H1 (cell line): Measurements from ENCODE around the gene ZNF419. TPM values are rescaled to one million over a fixed set of nuclear protein-coding genes. Genes with fewer than 3 reads are reported as not detected.

Experiments used
- CTCF ChIA-PET: fragments of 300-600 bp; sonication (Branson Sonifier 250); formaldehyde crosslinking; loops from one replicate; lab custom pipeline; 2021; ENCODE audit not compliant: partially characterized antibody; lab: Charles Lee
- POLR2A ChIA-PET: fragments of 300-600 bp; sonication (Branson Sonifier 250); formaldehyde crosslinking; loops from one replicate; lab custom pipeline; 2021; ENCODE audit warnings: inconsistent platforms; ENCODE audit not compliant: partially characterized antibody; lab: Charles Lee
- DNase-seq, 2 experiments: peaks; one replicate each; pipeline versions ENCODE4 v3.0.0 to v3.0.0-alpha.2; 2010 to 2022; ENCODE audit warnings: low spot score in 2 of 2, low read depth in 1 of 2, mixed read lengths in 1 of 2
- FAIRE-seq: peaks from 2 replicates; lab custom pipeline; 2011; peaks lifted over from hg19 to GRCh38; lab: Jason Lieb, UNC
- H2AFZ ChIP-seq: 2 replicates; pipeline ENCODE4 v1.8.1; 2012; ENCODE audit warnings: low read length, inconsistent platforms
- H2AK5ac ChIP-seq: 2 replicates; pipeline ENCODE4 v1.6.1; 2013; ENCODE audit warnings: low read depth, low read length
- H2BK120ac ChIP-seq: replicated peaks from 2 replicates; pipeline ENCODE3; 2013; ENCODE audit warnings: low read depth, low read length, inconsistent platforms
- H2BK12ac ChIP-seq: 2 replicates; pipeline ENCODE4 v1.6.1; 2013; ENCODE audit warnings: low read depth, low read length
- H2BK15ac ChIP-seq: 2 replicates; pipeline ENCODE4 v1.6.1; 2013; ENCODE audit warnings: low read length
- H2BK20ac ChIP-seq: 2 replicates; pipeline ENCODE4 v1.6.1; 2013; ENCODE audit warnings: low read length
- H2BK5ac ChIP-seq: 2 replicates; pipeline ENCODE4 v1.6.1; 2013; ENCODE audit warnings: low read depth, low read length
- H3K14ac ChIP-seq: 2 replicates; pipeline ENCODE4 v1.6.1; 2013; ENCODE audit warnings: inconsistent platforms; ENCODE audit not compliant: insufficient read length
- H3K18ac ChIP-seq: 2 replicates; pipeline ENCODE4 v1.6.1; 2013; ENCODE audit warnings: low read length; ENCODE audit errors: extremely low read depth
- H3K23ac ChIP-seq: 2 replicates; pipeline ENCODE4 v1.6.1; 2013; ENCODE audit warnings: inconsistent platforms; ENCODE audit not compliant: insufficient read length
- H3K23me2 ChIP-seq: 2 replicates; pipeline ENCODE4 v1.6.1; 2013; ENCODE audit warnings: low read depth, low read length
- H3K27ac ChIP-seq: 2 replicates; pipeline ENCODE4 v1.6.1; 2011; ENCODE audit warnings: low read depth, low read length, inconsistent platforms
- H3K27me3 ChIP-seq, 4 experiments: replicated peaks in 1 of 4; 1 replicate in 1 of 4; 2 replicates in 3 of 4; pipeline versions ENCODE4 v1.6.1 to v1.8.1; 2011 to 2013; ENCODE audit warnings: low read length in 3 of 4, mild to moderate bottlenecking in 3 of 4, inconsistent platforms in 2 of 4, mixed read lengths in 2 of 4, moderate library complexity in 1 of 4; ENCODE audit not compliant: control insufficient read depth in 3 of 4, insufficient read depth in 3 of 4; ENCODE audit errors: extremely low read depth in 1 of 4
- H3K36me3 ChIP-seq, 4 experiments: 2 replicates each; pipeline versions ENCODE4 v1.6.1 to v1.8.1; 2011 to 2013; ENCODE audit warnings: mild to moderate bottlenecking in 4 of 4, low read length in 3 of 4, moderate library complexity in 2 of 4, control low read depth in 1 of 4, inconsistent platforms in 1 of 4; ENCODE audit not compliant: insufficient read depth in 4 of 4, control insufficient read depth in 2 of 4
- H3K4ac ChIP-seq: replicated peaks from 2 replicates; pipeline ENCODE3; 2013; ENCODE audit warnings: low read length, low read depth, mixed read lengths, inconsistent platforms; ENCODE audit not compliant: insufficient read length
- H3K4me1 ChIP-seq, 4 experiments: replicated peaks in 1 of 4; 1 replicate in 1 of 4; 2 replicates in 3 of 4; pipeline versions ENCODE4 v1.6.1 to v1.8.1; 2011 to 2013; ENCODE audit warnings: low read length in 3 of 4, inconsistent platforms in 2 of 4, mixed read lengths in 1 of 4; ENCODE audit not compliant: insufficient read depth in 4 of 4, control insufficient read depth in 3 of 4
- H3K4me2 ChIP-seq, 2 experiments: 2 replicates each; pipeline versions ENCODE4 v1.6.1 to v1.8.1; 2011 to 2013; ENCODE audit warnings: low read depth in 2 of 2, low read length in 2 of 2, control low read depth in 1 of 2, inconsistent platforms in 1 of 2, mild to moderate bottlenecking in 1 of 2; ENCODE audit not compliant: insufficient read depth in 1 of 2
- H3K4me3 ChIP-seq, 4 experiments: fragments of 200-600, 300-600 bp in 1 of 4; sonication (generic), shearing (Covaris generic), sonication (Bioruptor Twin) in 1 of 4; 2 replicates each; pipeline versions ENCODE4 v1.5.1 to v1.8.1; 2011 to 2016; ENCODE audit warnings: low read length in 4 of 4, low read depth in 3 of 4, control low read depth in 2 of 4, inconsistent platforms in 2 of 4, mild to moderate bottlenecking in 2 of 4, mixed read lengths in 1 of 4, moderate library complexity in 1 of 4; ENCODE audit not compliant: insufficient read depth in 2 of 4; ENCODE audit errors: extremely low read depth in 1 of 4
- H3K56ac ChIP-seq: replicated peaks from 2 replicates; pipeline ENCODE3; 2013; ENCODE audit warnings: low read depth, mild to moderate bottlenecking, mixed read lengths, low read length, inconsistent platforms; ENCODE audit not compliant: insufficient read length
- H3K79me1 ChIP-seq: 2 replicates; pipeline ENCODE4 v1.6.1; 2013; ENCODE audit warnings: low read depth, low read length, control low read depth
- H3K79me2 ChIP-seq, 2 experiments: 2 replicates each; pipeline versions ENCODE4 v1.6.1 to v1.8.1; 2012 to 2013; ENCODE audit warnings: low read length in 2 of 2, mild to moderate bottlenecking in 2 of 2, inconsistent platforms in 1 of 2; ENCODE audit not compliant: insufficient read depth in 2 of 2, control insufficient read depth in 1 of 2
- H3K9ac ChIP-seq, 4 experiments: replicated peaks in 1 of 4; 1 replicate in 1 of 4; 2 replicates in 3 of 4; pipeline versions ENCODE4 v1.6.1 to v1.8.1; 2011 to 2013; ENCODE audit warnings: low read depth in 3 of 4, low read length in 3 of 4, control low read depth in 2 of 4, mild to moderate bottlenecking in 2 of 4, moderate library complexity in 2 of 4, inconsistent platforms in 1 of 4; ENCODE audit errors: extremely low read depth in 1 of 4
- H3K9me3 ChIP-seq, 2 experiments: 2 replicates each; pipeline versions ENCODE4 v1.6.1 to v1.8.1; 2012 to 2013; ENCODE audit warnings: mild to moderate bottlenecking in 2 of 2, moderate library complexity in 2 of 2, control low read depth in 1 of 2, inconsistent platforms in 1 of 2, low read depth in 1 of 2, low read length in 1 of 2, mixed read lengths in 1 of 2; ENCODE audit not compliant: insufficient read depth in 2 of 2
- H4K20me1 ChIP-seq, 2 experiments: replicated peaks in 1 of 2; 2 replicates each; pipeline versions ENCODE3 to v1.8.1; 2011 to 2013; ENCODE audit warnings: inconsistent platforms in 2 of 2, low read length in 2 of 2, mild to moderate bottlenecking in 1 of 2; ENCODE audit not compliant: insufficient read depth in 2 of 2, control insufficient read depth in 1 of 2
- H4K5ac ChIP-seq: 2 replicates; pipeline ENCODE4 v1.6.1; 2013; ENCODE audit warnings: low read length, low read depth, mixed read lengths, inconsistent platforms; ENCODE audit not compliant: insufficient read length
- H4K8ac ChIP-seq: 2 replicates; pipeline ENCODE4 v1.8.0; 2013; ENCODE audit warnings: mild to moderate bottlenecking, moderate library complexity, low read length, inconsistent platforms; ENCODE audit not compliant: insufficient read depth; ENCODE audit errors: extremely low read depth
- H4K91ac ChIP-seq: replicated peaks from 2 replicates; pipeline ENCODE3; 2013; ENCODE audit warnings: low read length, mixed read lengths, inconsistent platforms; ENCODE audit not compliant: insufficient read length
- ATF2 ChIP-seq: IDR thresholded peaks from 2 replicates; pipeline ENCODE4 v1.6.1; 2012; ENCODE audit warnings: low read length, inconsistent platforms
- CEBPB ChIP-seq: IDR thresholded peaks from 2 replicates; pipeline ENCODE4 v1.6.1; 2012; ENCODE audit warnings: low read depth, low read length
- HDAC2 ChIP-seq, 2 experiments: fragments of 300-600 bp in 1 of 2; sonication (generic) in 1 of 2; IDR thresholded peaks; 2 replicates each; pipeline ENCODE4 v1.6.1; 2011 to 2012; ENCODE audit warnings: low read depth in 2 of 2, low read length in 2 of 2, mild to moderate bottlenecking in 2 of 2, moderate library complexity in 2 of 2, borderline replicate concordance in 1 of 2, inconsistent platforms in 1 of 2
- MAX ChIP-seq: IDR thresholded peaks from 2 replicates; pipeline ENCODE4 v1.6.1; 2012; ENCODE audit warnings: inconsistent platforms
- POLR2AphosphoS5 ChIP-seq: IDR thresholded peaks from 2 replicates; pipeline ENCODE4 v1.6.1; 2011; ENCODE audit warnings: low read depth, low read length
- RAD21 ChIP-seq, 2 experiments: IDR thresholded peaks in 1 of 2; conservative IDR thresholded peaks in 1 of 2; 2 replicates each; pipeline ENCODE4 v1.6.1; 2011; ENCODE audit warnings: low read depth in 2 of 2, low read length in 2 of 2, improper control_type of control experiment in 1 of 2, inconsistent platforms in 1 of 2, mild to moderate bottlenecking in 1 of 2, moderate library complexity in 1 of 2
- SAP30 ChIP-seq: fragments of 300-600 bp; sonication (generic); IDR thresholded peaks from 2 replicates; pipeline ENCODE4 v1.7.1; 2012; ENCODE audit warnings: low read length, moderate library complexity, mild to moderate bottlenecking, inconsistent platforms; ENCODE audit not compliant: insufficient read depth, insufficient replicate concordance
- SIRT6 ChIP-seq: IDR thresholded peaks from one replicate; pipeline ENCODE4 v1.7.1; 2012; ENCODE audit warnings: low read length, inconsistent platforms
- SIX5 ChIP-seq: IDR thresholded peaks from 2 replicates; pipeline ENCODE4 v1.6.1; 2011; ENCODE audit warnings: mild to moderate bottlenecking, low read depth, low read length
- SUZ12 ChIP-seq: fragments of 200-600 bp; sonication (generic); IDR thresholded peaks from 2 replicates; pipeline ENCODE4 v1.6.1; 2012; ENCODE audit warnings: mild to moderate bottlenecking, inconsistent platforms, low read length, moderate library complexity, mixed read lengths
- TBP ChIP-seq: IDR thresholded peaks from 2 replicates; pipeline ENCODE4 v1.6.1; 2011; ENCODE audit warnings: low read depth, low read length, improper control_type of control experiment
- WGBS, 2 experiments: shearing (Covaris generic) in 1 of 2; methylation state at CpG; one replicate each; pipeline versions ENCODE4 v1.1.6 to v1.1.7; 2013 to 2015; ENCODE audit warnings: low lambda C conversion rate in 2 of 2, mixed read lengths in 2 of 2, inconsistent platforms in 1 of 2, low coverage in 1 of 2, missing lambda C conversion rate in 1 of 2; ENCODE audit not compliant: insufficient replicate concordance in 2 of 2, insufficient coverage in 1 of 2, insufficient read length in 1 of 2; ENCODE audit errors: extremely low coverage in 1 of 2, missing lambda C conversion rate in 1 of 2; 5-methylcytosine and 5-hydroxymethylcytosine counted together
- polyA plus RNA-seq, 7 experiments: library from polyadenylated mRNA; depleted of rRNA in 3 of 7; stranded (reverse) in 5 of 7; unstranded in 2 of 7; fragments of >200 nt in 5 of 7; fragments of 200-250 nt in 2 of 7; gene quantifications; 1 replicate in 5 of 7; 2 replicates in 1 of 7; 4 replicates in 1 of 7; pipeline versions ENCODE4 v1.2.1 to v1.2.3, GENCODE V29; 2011 to 2013; ENCODE audit warnings: missing spikeins in 2 of 7, mixed read lengths in 2 of 7
- total RNA-seq: library from RNA; stranded (reverse); fragmentation: NEBNext Ultra II Directional; extraction: Animal tissue kit (Norgen Biotek cat#: 25700); gene quantifications from 2 replicates; pipeline ENCODE4 v1.2.1, GENCODE V29; 2021

ZNF419 gene
- total and polyA plus RNA-seq, 2 of the 8 experiments (the other 6 are each of a cell fraction or from before 2014, with no cell fraction given) = 5.8 to 11.9 TPM

DNA sequence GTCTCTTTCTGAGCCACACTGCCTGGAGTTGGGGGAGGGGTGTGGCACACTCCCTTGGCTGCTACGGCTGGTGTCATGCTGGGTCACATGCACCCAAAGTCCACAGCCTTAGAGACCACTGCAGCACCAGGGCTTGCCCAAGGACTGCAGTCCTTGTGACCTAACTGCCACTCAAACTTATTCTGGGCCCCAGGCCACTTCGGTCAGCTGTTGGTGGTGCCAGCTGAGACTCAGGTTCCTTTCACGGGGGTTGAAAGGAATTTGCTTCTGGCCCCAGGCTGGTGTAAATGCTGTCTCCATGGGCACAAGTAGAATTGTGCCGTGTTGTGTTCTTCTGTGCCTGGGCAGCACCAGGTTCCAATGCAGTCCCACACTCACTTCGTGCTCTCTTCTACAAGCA lies 21.1 kb upstream of the ZNF419 start:
- H4K8ac ChIP-seq = no peak overlapping the region
- no peak overlapping the region for H4K5ac ChIP-seq
- 89% methylated on average over 5 of the region's 5 CpGs; no CpG with 5 or more reads in 1 of the 2 experiments for whole genome bisulfite sequencing, 2 experiments
- POLR2A ChIA-PET = interaction anchor here (1.5 kb wide), 1 partner anchor 216 kb away, joined by 4 read pairs; the partner anchor contains the start of gene ZNF551
- CTCF ChIA-PET = interaction anchor here (0.7 to 1.7 kb wide), 4 partner anchors 11 to 175 kb away, joined by 3 to 10 read pairs (median 5); partner anchors contain the start of gene ZNF772
- no peak overlapping the region for H2AK5ac ChIP-seq
- H2BK12ac ChIP-seq = no peak overlapping the region
- H3K27me3 ChIP-seq = no peaks in the 10 kb centered on the region
- H3K4me1 ChIP-seq = no peaks in the 10 kb centered on the region
- FAIRE-seq = no peak
- no peak overlapping the region for H3K9ac ChIP-seq
- no peak overlapping the region for H2BK120ac ChIP-seq
- no peak overlapping the region for H4K91ac ChIP-seq
- no peaks in the 10 kb centered on the region for H4K20me1 ChIP-seq
- H3K23ac ChIP-seq = no peak overlapping the region
- no peak for TF ChIP-seq POLR2AphosphoS5
- no peak for TF ChIP-seq SUZ12
- TF ChIP-seq SIRT6 = no peak
- no peak for TF ChIP-seq ATF2
- no peak for TF ChIP-seq HDAC2 (IDR thresholded peaks at IDR 0.05; ENCODE audit: borderline replicate concordance in 1 of 2, low read depth in 2 of 2, low read length in 2 of 2)
- TF ChIP-seq CEBPB = no peak
- TF ChIP-seq SAP30 = no peak
- no peak for TF ChIP-seq RAD21 (IDR thresholded peaks at IDR 0.05 in 1 of 2, conservative IDR thresholded peaks at IDR 0.05 in 1 of 2; ENCODE audit: low read depth in 2 of 2, low read length in 2 of 2)
- TF ChIP-seq TBP = no peak
- no peak for TF ChIP-seq SIX5
- TF ChIP-seq MAX = no peak
- TF ChIP-seq, all 59 proteins: peak for 0
- DNase-seq = no peak
- peaks cover 36 to 44% of the 10 kb centered on the region in 2 experiments for H3K9me3 ChIP-seq
- no peak overlapping the region for H3K4ac ChIP-seq
- H3K4me2 ChIP-seq = no peak overlapping the region
- H2BK15ac ChIP-seq = no peak overlapping the region
- peaks cover 0 to 2% of the 10 kb centered on the region in 2 experiments; a peak in 1 of 4 replicates for H3K79me2 ChIP-seq
- no peak overlapping the region for H3K27ac ChIP-seq
- H3K79me1 ChIP-seq = no peaks in the 10 kb centered on the region
- H3K14ac ChIP-seq = no peak overlapping the region
- no peak overlapping the region for H2BK20ac ChIP-seq
- no peaks in the 10 kb centered on the region for H3K23me2 ChIP-seq
- H3K4me3 ChIP-seq = no peak overlapping the region
- peaks cover 0 to 23% (median 2%) of the 10 kb centered on the region in 4 experiments; a peak in 4 of 8 replicates for H3K36me3 ChIP-seq
- no peak overlapping the region for H3K18ac ChIP-seq
- no peak overlapping the region for H2AFZ ChIP-seq
- H2BK5ac ChIP-seq = no peak overlapping the region
- no peak overlapping the region for H3K56ac ChIP-seq
